ENCODE data around the gene SLC13A1. TPM values are rescaled to one million over a fixed set of nuclear protein-coding genes. Genes with fewer than 3 reads are reported as not detected.

SLC13A1 gene
- total and polyA plus RNA-seq, 9 donors, result 0.10 to 0.24 TPM; not detected in 7

DNA sequence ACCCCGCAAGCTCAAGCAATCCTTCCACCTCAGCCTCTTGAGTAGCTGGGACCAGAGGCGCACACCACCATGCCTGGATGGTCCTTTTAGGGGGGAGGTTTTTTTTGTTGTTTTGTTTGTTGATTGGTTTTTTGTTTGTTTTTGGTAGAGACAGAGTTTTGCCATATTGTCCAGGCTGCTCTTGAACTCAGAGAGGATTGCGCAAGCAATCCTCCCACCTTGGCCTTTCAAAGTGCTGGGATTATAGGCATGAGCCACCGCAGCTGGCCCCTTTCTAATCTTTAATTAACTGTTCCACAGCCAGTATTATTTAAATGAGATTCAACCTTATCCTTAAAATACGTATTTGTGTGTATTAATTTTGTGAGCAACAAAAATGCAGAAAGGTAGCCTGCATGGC is 65.8 kb downstream of the SLC13A1 start:
- no peak for TF ChIP-seq EP300 (IDR thresholded peaks at IDR 0.05)
- TF ChIP-seq, protein P1, sequence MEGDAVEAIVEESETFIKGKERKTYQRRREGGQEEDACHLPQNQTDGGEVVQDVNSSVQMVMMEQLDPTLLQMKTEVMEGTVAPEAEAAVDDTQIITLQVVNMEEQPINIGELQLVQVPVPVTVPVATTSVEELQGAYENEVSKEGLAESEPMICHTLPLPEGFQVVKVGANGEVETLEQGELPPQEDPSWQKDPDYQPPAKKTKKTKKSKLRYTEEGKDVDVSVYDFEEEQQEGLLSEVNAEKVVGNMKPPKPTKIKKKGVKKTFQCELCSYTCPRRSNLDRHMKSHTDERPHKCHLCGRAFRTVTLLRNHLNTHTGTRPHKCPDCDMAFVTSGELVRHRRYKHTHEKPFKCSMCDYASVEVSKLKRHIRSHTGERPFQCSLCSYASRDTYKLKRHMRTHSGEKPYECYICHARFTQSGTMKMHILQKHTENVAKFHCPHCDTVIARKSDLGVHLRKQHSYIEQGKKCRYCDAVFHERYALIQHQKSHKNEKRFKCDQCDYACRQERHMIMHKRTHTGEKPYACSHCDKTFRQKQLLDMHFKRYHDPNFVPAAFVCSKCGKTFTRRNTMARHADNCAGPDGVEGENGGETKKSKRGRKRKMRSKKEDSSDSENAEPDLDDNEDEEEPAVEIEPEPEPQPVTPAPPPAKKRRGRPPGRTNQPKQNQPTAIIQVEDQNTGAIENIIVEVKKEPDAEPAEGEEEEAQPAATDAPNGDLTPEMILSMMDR (IDR thresholded peaks at IDR 0.05), result no peak
- no peak for TF ChIP-seq POLR2A (IDR thresholded peaks at IDR 0.05)
- Histone ChIP-seq H3K4me1 (ENCODE audit: insufficient read depth) (no peaks in the 10 kb centered on the region), H3K9me3 (no peaks in the 10 kb centered on the region), H3K27ac (no peak overlapping the region), H3K4me3 (no peak overlapping the region), H3K27me3 (no peaks in the 10 kb centered on the region), H3K36me3 (no peaks in the 10 kb centered on the region)
- intact Hi-C loops (cut with DNase I), result no loop called here
- 81 to 86% (median 82%) methylated on average over 5 of the region's 5 CpGs for WGBS, 3 donors
- DNase-seq, result no peak

DNA sequence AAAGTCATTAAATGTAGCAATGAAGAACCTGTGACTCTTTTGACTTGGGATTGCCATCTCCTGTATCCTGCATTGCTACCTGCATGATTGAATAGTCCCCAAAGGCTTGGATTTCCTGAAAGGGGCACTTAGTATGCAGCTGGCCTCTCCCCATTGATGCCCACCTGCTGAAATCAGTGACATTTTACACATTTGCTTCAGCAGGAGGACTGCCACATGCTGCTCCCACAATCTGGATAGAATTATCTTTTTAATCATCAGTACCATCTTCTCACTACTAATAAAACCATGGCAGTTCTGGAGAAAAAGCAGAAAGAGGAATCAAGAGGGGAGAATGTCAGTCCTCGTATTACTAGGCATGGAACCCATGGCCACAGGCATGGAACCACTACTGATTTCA is 67.8 kb downstream of the SLC13A1 start:
- Histone ChIP-seq H3K27ac (no peak overlapping the region), H3K9me3 (no peaks in the 10 kb centered on the region), H3K36me3 (no peaks in the 10 kb centered on the region), H3K4me3 (no peak overlapping the region), H3K27me3 (no peaks in the 10 kb centered on the region), H3K4me1 (ENCODE audit: insufficient read depth) (no peaks in the 10 kb centered on the region)
- intact Hi-C loops (cut with DNase I), result no loop called here
- WGBS, 3 donors, result 98 to 100% (median 100%) methylated on average over 1 of the region's 1 CpG
- no peak for DNase-seq
- TF ChIP-seq POLR2A (IDR thresholded peaks at IDR 0.05) (no peak), EP300 (IDR thresholded peaks at IDR 0.05) (no peak)
- TF ChIP-seq, protein P1 (IDR thresholded peaks at IDR 0.05), result no peak

DNA sequence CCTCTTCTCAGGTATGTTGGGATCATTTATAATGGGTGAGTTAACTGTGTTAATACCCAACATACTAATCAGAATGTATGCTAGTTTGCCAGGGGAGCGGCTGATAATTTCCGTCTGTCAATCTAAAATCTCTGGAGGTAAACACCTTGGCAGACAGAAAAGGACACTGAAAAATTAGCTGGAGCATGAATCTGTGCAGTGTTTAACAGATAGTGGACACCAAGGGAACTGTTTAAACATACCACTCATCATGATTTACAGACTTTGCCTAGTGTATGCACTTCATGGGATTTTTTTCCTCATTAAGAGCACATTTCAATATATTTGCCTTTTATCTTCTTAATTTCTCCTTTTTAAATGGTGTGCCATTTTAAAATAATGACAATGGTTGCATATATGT is 68.2 kb downstream of the SLC13A1 start:
- Histone ChIP-seq H3K27me3 (no peaks in the 10 kb centered on the region), H3K4me1 (ENCODE audit: insufficient read depth) (no peaks in the 10 kb centered on the region), H3K27ac (no peak overlapping the region), H3K4me3 (no peak overlapping the region), H3K36me3 (no peaks in the 10 kb centered on the region), H3K9me3 (no peaks in the 10 kb centered on the region)
- intact Hi-C loops (cut with DNase I), result no loop called here
- WGBS, 3 donors, result 39 to 74% (median 58%) methylated on average over 2 of the region's 2 CpGs
- no peak for DNase-seq
- TF ChIP-seq, protein P1 (IDR thresholded peaks at IDR 0.05), result no peak
- TF ChIP-seq EP300 (IDR thresholded peaks at IDR 0.05) (no peak), POLR2A (IDR thresholded peaks at IDR 0.05) (no peak)

DNA sequence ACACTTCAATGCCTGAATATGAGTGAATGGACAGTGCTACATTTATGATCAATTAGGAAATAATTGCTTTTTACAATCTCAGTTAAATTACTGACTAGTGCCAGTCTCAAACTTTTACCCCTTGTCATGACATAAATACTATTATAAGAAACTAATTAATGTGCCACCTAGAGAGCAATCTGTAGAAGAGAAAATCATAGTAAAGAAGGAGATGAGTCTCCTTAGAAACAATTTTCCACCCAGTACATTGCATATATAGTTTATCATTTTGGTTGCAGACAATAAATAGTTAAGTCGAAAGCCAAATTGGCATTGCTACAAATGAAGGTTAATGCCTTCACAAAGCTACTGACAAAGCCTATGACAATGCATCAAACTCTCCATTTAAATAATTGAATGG is 68.6 kb downstream of the SLC13A1 start:
- Histone ChIP-seq H3K27ac (no peak overlapping the region), H3K27me3 (no peaks in the 10 kb centered on the region), H3K4me1 (ENCODE audit: insufficient read depth) (no peaks in the 10 kb centered on the region), H3K36me3 (no peaks in the 10 kb centered on the region), H3K9me3 (no peaks in the 10 kb centered on the region), H3K4me3 (no peak overlapping the region)
- WGBS, 3 donors, result 94 to 96% (median 95%) methylated on average over 1 of the region's 1 CpG
- intact Hi-C loops (cut with DNase I), result no loop called here
- TF ChIP-seq, protein P1 (IDR thresholded peaks at IDR 0.05), result no peak
- TF ChIP-seq EP300 (IDR thresholded peaks at IDR 0.05) (no peak), POLR2A (IDR thresholded peaks at IDR 0.05) (no peak)
- DNase-seq, result no peak

- Histone ChIP-seq H3K4me1 (ENCODE audit: insufficient read depth) (no peaks in the 10 kb centered on the region), H3K36me3 (no peaks in the 10 kb centered on the region), H3K27me3 (no peaks in the 10 kb centered on the region), H3K4me3 (no peak overlapping the region), H3K27ac (no peak overlapping the region), H3K9me3 (no peaks in the 10 kb centered on the region)
- DNase-seq, result no peak
- intact Hi-C loops (cut with DNase I), result no loop called here
- TF ChIP-seq POLR2A (IDR thresholded peaks at IDR 0.05), result no peak
- TF ChIP-seq EP300 (IDR thresholded peaks at IDR 0.05), result no peak
- TF ChIP-seq, protein P1 (IDR thresholded peaks at IDR 0.05), result no peak
- 48 to 68% (median 65%) methylated on average over 2 of the region's 2 CpGs for WGBS, 3 donors
Observed at GRCh38 chr7:123126691-123127090, 73.1 kb downstream of the SLC13A1 start.
